Kidney (tissue), 14 donors: ENCODE results near the gene B4GALT6. TPM values are rescaled to one million over a fixed set of nuclear protein-coding genes. Genes with fewer than 3 reads are reported as not detected.

Experiments used
- DNase-seq, 5 donors: peaks; one replicate each; pipeline ENCODE4 v3.0.0-alpha.2; 2013 to 2020
- FAIRE-seq: peaks from 2 replicates; lab custom pipeline; 2012; peaks lifted over from hg19 to GRCh38; lab: Jason Lieb, UNC
- H3K27ac ChIP-seq, 2 donors: one replicate each; pipeline ENCODE4 v1.7.0; 2013; ENCODE audit warnings: low read depth in 2 of 2, low read length in 2 of 2, inconsistent platforms in 1 of 2
- H3K27me3 ChIP-seq: one replicate; pipeline ENCODE4 v1.7.1; 2013; ENCODE audit warnings: low read length, inconsistent platforms; ENCODE audit not compliant: control insufficient read depth, insufficient read depth
- H3K36me3 ChIP-seq, 3 donors: one replicate each; pipeline versions ENCODE4 v1.7.0 to v1.7.1; 2013; ENCODE audit warnings: low read length in 3 of 3, control low read depth in 1 of 3, inconsistent platforms in 1 of 3; ENCODE audit not compliant: insufficient read depth in 3 of 3, control insufficient read depth in 2 of 3
- H3K4me1 ChIP-seq, 3 donors: one replicate each; pipeline versions ENCODE4 v1.7.0 to v1.7.1; 2013; ENCODE audit warnings: low read length in 3 of 3, inconsistent platforms in 1 of 3, low read depth in 1 of 3; ENCODE audit not compliant: control insufficient read depth in 2 of 3, insufficient read depth in 2 of 3
- H3K4me3 ChIP-seq, 3 donors: one replicate each; pipeline versions ENCODE4 v1.7.0 to v1.8.1; 2013; ENCODE audit warnings: low read length in 3 of 3, control low read depth in 1 of 3, inconsistent platforms in 1 of 3
- H3K9ac ChIP-seq, 3 donors: one replicate each; pipeline versions ENCODE4 v1.7.0 to v1.7.1; 2013; ENCODE audit warnings: low read length in 3 of 3, control low read depth in 1 of 3, inconsistent platforms in 1 of 3
- H3K9me3 ChIP-seq, 3 donors: one replicate each; pipeline versions ENCODE4 v1.7.0 to v1.7.1; 2013; ENCODE audit warnings: low read length in 3 of 3, control low read depth in 1 of 3, inconsistent platforms in 1 of 3; ENCODE audit not compliant: control insufficient read depth in 2 of 3, insufficient read depth in 1 of 3
- intact Hi-C: fragments of 100-400 bp; cut with DNase I; formaldehyde crosslinking; loops from one replicate; pipeline ENCODE4 v1.11.1; 2022
- polyA plus RNA-seq: library from polyadenylated mRNA; stranded (reverse); fragments of 350-450 nt; fragmentation: Illumina TruSeq; extraction: RNeasy Lipid Tissue Mini Kit (QIAGEN cat#74804); gene quantifications from one replicate; pipeline ENCODE4 v1.2.3, GENCODE V29; 2014; ENCODE audit warnings: low read depth, low replicate concordance; ENCODE audit not compliant: insufficient read depth
- total RNA-seq: library from RNA; stranded (reverse); fragmentation: NEBNext Ultra II Directional; extraction: Animal tissue kit (Norgen Biotek cat#: 25700); gene quantifications from one replicate; pipeline ENCODE4 v1.2.1, GENCODE V29; 2021
- TF ChIP-seq, protein P1 (sequence below): IDR thresholded peaks from 3 replicates; pipeline ENCODE4 v1.5.1; 2012; ENCODE audit warnings: mild to moderate bottlenecking, moderate library complexity, borderline replicate concordance; ENCODE audit not compliant: insufficient read depth; ENCODE audit errors: extremely low read depth
- donor health status: control.
- donor health status: control.
- donor health status: control.
- donor health status: control.
- donor health status: control.
- donor health status: DM: yes; HTN: yes; CAD: no.
- donor health status: Normal renal cell carcinoma (clear cell type).

The B4GALT6 gene
- total and polyA plus RNA-seq, 2 donors from 2014 or later: 2.1 to 4.2 TPM

DNA sequence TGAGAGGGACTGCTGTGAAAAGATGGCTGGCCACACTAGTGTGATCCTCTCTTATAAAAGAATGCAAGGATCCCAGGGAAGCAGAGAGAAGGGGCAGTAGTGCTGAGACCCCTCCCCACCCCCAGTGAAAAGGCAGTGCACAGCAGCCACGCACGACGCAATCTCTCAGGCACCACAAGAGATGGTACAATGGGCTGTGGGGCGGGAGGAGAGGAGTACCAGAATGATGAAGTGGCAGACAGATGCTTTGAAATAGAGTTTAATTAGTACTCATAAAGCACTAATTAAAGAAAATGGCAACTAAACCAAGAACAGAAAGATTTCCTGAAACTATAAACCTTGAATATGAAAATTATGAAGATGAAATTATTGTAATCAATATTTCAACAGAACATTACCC is 29.0 kb downstream of the B4GALT6 start:
- DNase-seq (no peak), FAIRE-seq (no peak)
- intact Hi-C loops: no loop called here
- Histone ChIP-seq H3K4me3 (no peak overlapping the region), H3K36me3 (no peaks in the 10 kb centered on the region), H3K9me3 (no peaks in the 10 kb centered on the region), H3K4me1 (no peaks in the 10 kb centered on the region), H3K9ac (no peak overlapping the region), H3K27me3 (no peaks in the 10 kb centered on the region), H3K27ac (no peak overlapping the region)
- TF ChIP-seq, protein P1, sequence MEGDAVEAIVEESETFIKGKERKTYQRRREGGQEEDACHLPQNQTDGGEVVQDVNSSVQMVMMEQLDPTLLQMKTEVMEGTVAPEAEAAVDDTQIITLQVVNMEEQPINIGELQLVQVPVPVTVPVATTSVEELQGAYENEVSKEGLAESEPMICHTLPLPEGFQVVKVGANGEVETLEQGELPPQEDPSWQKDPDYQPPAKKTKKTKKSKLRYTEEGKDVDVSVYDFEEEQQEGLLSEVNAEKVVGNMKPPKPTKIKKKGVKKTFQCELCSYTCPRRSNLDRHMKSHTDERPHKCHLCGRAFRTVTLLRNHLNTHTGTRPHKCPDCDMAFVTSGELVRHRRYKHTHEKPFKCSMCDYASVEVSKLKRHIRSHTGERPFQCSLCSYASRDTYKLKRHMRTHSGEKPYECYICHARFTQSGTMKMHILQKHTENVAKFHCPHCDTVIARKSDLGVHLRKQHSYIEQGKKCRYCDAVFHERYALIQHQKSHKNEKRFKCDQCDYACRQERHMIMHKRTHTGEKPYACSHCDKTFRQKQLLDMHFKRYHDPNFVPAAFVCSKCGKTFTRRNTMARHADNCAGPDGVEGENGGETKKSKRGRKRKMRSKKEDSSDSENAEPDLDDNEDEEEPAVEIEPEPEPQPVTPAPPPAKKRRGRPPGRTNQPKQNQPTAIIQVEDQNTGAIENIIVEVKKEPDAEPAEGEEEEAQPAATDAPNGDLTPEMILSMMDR: no peak

DNA sequence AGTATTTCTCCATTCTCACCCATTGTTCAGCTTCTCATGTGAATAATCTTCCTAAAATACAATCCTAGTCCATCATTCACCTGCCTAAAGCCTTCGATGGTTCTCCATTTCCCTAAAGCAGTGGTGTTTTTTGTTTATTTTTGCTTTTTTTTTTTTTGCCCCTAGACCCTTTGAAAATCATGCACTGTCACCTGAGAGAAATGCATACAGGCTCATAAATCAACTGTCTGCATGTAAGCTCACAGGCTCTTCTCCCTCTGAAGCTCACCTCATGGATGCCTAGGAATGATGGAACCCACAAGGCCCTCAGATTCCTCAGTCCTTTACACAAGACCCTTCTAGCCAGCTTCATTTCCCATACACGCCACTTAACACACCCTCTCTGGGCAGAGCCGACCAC is 31.5 kb downstream of the B4GALT6 start:
- Histone ChIP-seq H3K4me3 (no peak overlapping the region), H3K9ac (no peak overlapping the region), H3K27me3 (no peaks in the 10 kb centered on the region), H3K4me1 (no peaks in the 10 kb centered on the region), H3K36me3 (no peaks in the 10 kb centered on the region), H3K27ac (no peak overlapping the region), H3K9me3 (no peaks in the 10 kb centered on the region)
- no peak for DNase-seq
- FAIRE-seq: no peak
- TF ChIP-seq, protein P1: no peak
- intact Hi-C loops: no loop called here

DNA sequence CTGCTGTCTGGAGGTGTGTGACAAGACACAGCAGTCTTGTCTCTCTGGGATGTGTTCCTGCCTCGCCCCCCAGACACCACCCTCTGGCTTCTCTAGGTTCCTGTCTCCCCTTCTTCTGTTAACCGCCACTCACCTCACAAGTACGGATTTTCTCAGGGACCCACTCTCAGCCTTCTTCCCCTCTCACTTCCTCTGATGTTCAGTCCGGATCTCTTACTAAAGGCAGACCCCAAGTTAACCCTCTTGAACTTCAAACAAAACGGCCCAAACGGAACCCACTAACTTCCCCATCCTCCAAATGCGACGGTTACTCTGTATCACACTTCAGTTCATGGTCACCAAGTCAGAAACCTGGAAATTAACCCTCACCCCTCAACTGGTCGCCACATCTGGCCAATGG is 32.0 kb downstream of the B4GALT6 start:
- Histone ChIP-seq H3K9me3 (no peaks in the 10 kb centered on the region), H3K36me3 (no peaks in the 10 kb centered on the region), H3K9ac (no peak overlapping the region), H3K4me1 (no peaks in the 10 kb centered on the region), H3K27ac (no peak overlapping the region), H3K27me3 (no peaks in the 10 kb centered on the region), H3K4me3 (no peak overlapping the region)
- FAIRE-seq: no peak
- TF ChIP-seq, protein P1: no peak
- intact Hi-C loops: no loop called here
- no peak for DNase-seq

DNA sequence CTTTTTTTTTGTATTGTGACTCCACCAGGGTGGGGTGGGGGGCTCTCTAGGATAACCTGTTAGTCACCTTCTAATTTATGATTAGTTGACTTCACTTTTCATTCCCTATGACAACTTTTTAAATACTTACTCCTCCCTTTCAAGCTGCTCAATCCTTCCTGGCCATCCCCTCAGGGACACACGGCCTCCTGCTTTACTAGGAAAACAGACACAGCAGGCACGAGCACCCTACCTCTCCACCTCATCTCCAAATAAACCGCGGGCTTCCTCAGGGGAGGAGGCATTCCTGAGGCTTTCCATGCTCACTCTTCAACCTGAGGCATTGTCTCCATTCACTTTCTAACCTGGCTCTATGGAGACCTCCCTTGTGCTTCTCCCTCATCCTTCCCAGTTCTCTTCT is 33.0 kb downstream of the B4GALT6 start:
- Histone ChIP-seq H3K27ac (no peak overlapping the region), H3K36me3 (no peaks in the 10 kb centered on the region), H3K4me1 (no peaks in the 10 kb centered on the region), H3K9ac (no peak overlapping the region), H3K4me3 (no peak overlapping the region), H3K9me3 (no peaks in the 10 kb centered on the region), H3K27me3 (no peaks in the 10 kb centered on the region)
- no peak for DNase-seq
- no peak for FAIRE-seq
- intact Hi-C loops: no loop called here
- TF ChIP-seq, protein P1: no peak
